ENCODE data around the gene UBTF.

UBTF gene

DNA sequence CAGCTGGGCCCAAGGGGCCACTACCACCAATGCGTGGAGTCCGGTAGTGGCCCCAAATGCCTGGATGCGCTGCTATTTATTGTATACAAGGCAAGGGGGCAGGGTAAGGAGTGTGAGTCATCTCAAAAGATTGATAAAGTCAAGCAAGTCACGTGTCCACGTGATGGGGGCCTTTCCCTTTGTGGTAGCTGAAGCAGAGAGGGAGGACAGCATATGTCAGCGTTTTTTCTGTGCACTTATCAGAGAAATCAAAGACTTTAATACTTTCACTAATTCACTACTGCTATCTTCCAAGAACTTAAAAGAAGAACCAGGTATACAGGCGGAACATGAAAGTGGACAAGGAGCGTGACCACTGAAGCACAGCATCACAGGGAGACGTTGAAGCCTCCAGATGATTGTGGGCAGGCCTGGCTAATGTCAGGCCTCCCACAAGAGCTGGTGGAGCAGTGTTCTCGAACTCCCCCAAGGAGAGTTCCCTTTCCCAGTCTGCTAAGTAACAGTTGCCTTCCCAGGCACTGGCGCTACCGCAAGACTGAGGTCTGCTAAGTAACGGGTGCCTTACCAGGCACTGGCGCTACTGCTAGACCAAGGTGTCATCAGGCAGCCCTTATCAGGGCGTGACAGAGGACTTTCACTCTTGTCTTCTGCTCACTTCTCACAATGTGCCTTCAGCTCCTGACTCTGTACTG lies 59.8 kb downstream of the UBTF start:
- no peak overlapping the region for H3K4me3 ChIP-seq (ENCODE audit: low read depth in 1 of 2, low read length in 1 of 2)
- H3K9me3 ChIP-seq, result no peaks in the 10 kb centered on the region
- no peak overlapping the region for H3K27ac ChIP-seq
- H3K27me3 ChIP-seq, result no peaks in the 10 kb centered on the region
- no peak for TF ChIP-seq CTCF (IDR thresholded peaks at IDR 0.05)
- peaks cover 47% of the 10 kb centered on the region for H3K36me3 ChIP-seq
- H3K4me1 ChIP-seq (ENCODE audit: control insufficient read depth in 1 of 2, insufficient read depth in 1 of 2, low read depth in 1 of 2, low read length in 1 of 2), result no peaks in the 10 kb centered on the region

- TF ChIP-seq CTCF (IDR thresholded peaks at IDR 0.05), result no peak
- Histone ChIP-seq H3K9me3 (no peaks in the 10 kb centered on the region), H3K27ac (no peak overlapping the region), H3K4me1 (ENCODE audit: control insufficient read depth in 1 of 2, insufficient read depth in 1 of 2, low read depth in 1 of 2, low read length in 1 of 2) (no peaks in the 10 kb centered on the region), H3K36me3 (peaks cover 44% of the 10 kb centered on the region), H3K27me3 (no peaks in the 10 kb centered on the region), H3K4me3 (ENCODE audit: low read depth in 1 of 2, low read length in 1 of 2) (no peak overlapping the region)
Measured at GRCh38 chr17:44155488-44155887, 64.0 kb downstream of the UBTF start.
